NCI-H345 treated with DMSO at 0.1 percent for 48 hours (cell line): Measurements from ENCODE around the gene CCDC148.
"Not testable (repeated sequence)": the region's sequence is repeated elsewhere in the genome, so short reads cannot be mapped to it uniquely, and the experiment has no call there.

Experiments used
- DNase-seq: peaks from one replicate; lab custom pipeline; 2025; ENCODE audit not compliant: unreplicated experiment; lab: John Stamatoyannopoulos, UW

Gene CCDC148

GRCh38 chr2:158484892-158485556 is 28.5 kb upstream of the CCDC148 start:
- DNase-seq: no peak

DNA sequence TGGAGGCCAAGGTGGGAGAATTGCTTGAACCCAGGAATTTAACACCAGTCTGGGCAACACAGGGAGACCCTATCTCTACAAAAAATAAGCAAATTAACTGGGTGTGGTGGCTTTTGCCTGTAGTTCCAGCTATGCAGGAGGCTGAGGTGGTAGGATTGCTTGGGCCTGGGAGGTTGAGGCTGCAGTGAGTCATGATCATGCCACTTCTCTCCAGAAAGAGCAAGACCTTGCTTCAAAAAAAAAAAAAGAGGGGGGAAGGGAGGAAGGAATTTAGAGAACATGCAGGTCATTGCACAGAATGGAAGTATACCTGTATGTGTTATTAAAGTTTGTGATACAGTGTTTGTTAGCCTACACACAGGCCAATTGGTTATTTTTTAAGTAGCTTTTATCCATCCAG is 26.0 kb upstream of the CCDC148 start:
- DNase-seq: no peak

DNA sequence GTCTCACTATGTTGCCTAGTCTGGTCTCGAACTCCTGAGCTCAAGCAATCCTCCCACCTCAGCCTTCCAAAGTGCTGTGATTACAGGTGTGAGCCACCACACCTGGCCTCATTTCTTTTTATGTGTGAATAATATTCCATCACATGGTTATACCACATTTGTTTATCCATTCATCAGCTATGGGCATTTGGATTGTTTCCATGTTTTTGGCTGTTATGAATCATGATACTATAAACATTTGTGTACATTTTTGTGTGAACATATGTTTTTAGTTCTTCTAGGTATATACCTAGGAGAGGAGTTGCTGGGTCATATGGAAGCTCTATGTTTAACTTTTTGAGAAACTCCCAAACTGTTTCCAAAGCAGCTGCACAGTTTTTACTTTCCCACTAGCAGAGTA is 24.6 kb upstream of the CCDC148 start:
- no peak for DNase-seq

DNA sequence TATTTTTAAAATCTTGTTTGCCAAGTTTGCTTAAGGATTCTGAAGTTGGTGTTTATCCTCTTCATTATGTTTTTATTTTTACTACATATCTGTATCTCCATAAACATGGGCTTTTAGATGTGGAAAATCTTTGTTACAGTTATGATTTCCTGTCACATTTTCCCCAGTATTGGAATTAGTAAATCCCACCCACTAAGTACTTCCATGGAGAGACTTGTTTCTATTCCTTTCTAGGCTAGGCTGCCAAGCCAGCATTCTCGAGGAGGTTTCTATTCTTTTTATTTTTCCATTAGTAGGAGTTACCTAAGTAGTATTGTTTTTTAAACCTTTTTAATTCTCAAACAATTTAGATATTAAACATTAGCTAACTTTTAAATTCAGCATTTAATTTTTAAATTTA is 22.3 kb upstream of the CCDC148 start:
- no peak for DNase-seq

DNA sequence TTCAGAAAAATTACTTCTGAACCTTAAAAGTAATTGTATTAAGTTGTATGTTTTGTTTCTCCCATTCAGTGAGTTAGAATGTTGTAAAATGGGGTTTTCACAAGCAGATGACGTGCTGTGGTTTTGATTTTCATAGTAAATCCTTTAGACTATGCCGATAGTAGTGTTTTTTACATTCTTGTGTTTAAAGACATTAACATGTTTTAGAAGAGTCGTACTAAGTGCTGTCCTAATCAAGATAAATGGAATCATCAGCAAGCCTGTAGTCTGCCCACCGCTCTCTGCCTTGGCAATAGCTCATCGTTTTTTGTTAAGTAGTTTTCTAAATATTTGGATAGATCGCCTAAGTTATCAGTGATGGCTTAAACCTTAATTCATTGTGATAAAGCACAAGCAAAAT is 21.7 kb upstream of the CCDC148 start:
- no peak for DNase-seq

DNA sequence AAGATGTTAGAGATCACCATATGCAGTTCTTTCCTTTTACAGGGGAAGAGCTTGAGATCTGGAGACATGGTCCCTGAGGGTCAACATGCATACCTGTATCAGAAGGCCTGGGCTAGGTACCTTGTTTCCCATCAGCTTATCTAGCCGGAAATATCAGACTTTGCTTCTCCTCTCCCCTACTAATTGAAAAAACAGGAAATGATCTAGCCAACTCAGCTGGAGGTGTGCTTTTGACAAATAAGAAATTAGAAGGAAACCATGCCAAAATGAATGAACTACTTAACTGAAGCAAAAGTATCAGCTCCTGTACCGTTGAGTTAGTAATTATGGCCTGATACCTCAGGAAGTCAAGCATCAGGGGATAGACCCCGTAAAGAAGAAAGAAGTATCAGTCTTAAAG is 20.6 kb upstream of the CCDC148 start:
- DNase-seq: no peak

GRCh38 chr2:158474526-158475011 is 18.0 kb upstream of the CCDC148 start:
- DNase-seq: not testable (repeated sequence)

- DNase-seq: no peak
Measured at GRCh38 chr2:158473719-158474392, 17.3 kb upstream of the CCDC148 start.

DNA sequence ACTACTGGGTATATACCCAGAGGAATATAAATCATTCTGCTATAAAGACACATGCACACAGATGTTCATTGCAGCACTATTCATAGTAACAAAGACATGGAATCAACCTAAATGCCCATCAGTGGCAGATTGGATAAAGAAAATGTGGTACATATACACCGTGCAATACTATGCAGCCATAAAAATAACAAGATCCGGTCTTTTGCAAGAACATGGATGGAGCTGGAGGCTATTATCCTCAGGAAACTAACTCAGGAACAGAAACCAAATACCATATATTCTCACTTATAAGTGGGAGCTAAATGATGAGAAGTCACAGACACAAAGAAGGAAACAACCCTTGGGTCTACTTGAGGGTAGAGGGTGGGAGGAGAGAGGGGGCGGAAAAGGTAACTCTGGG is 16.7 kb upstream of the CCDC148 start:
- not testable (repeated sequence) for DNase-seq

- DNase-seq: not testable (repeated sequence)
Measured at GRCh38 chr2:158472829-158473228, 16.3 kb upstream of the CCDC148 start.

GRCh38 chr2:158467248-158467647 is 10.7 kb upstream of the CCDC148 start:
- no peak for DNase-seq

GRCh38 chr2:158464426-158465281 is 8.1 kb upstream of the CCDC148 start:
- DNase-seq: peak; percentile 23

GRCh38 chr2:158463496-158464095 is 7.0 kb upstream of the CCDC148 start:
- DNase-seq: no peak

DNA sequence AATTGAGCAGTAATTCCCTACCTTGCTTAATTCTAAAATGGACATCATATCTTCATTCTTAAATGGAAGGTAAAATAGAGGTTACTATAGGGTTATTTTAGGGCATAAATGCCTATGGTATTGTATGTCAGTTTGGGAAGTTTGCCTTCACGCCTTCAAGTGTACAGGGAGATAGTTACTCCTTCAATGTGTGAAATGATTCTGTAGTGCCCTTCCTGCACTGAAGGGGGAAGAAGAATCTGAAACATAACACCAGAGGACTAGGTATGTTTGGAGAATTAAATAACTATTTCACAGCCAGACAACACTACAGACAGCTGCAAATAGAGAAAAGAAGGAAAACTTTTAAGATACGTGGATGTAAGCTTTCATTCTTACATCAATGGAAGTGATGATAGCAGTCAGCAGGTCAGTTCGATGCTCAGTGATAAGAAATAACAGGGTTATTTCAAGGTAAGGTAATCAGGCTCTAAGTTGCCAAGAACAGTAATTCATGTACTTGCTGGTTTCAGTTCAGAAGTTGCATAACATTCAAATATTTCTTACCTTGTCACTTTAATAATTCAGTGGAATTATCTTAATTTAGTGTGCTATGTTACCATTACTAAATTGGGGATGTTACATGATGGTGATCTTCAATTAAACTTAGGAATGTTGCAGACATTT is 4.2 kb upstream of the CCDC148 start:
- DNase-seq: no peak

- no peak for DNase-seq
Measured at GRCh38 chr2:158459161-158460003, 2.8 kb upstream of the CCDC148 start.

DNA sequence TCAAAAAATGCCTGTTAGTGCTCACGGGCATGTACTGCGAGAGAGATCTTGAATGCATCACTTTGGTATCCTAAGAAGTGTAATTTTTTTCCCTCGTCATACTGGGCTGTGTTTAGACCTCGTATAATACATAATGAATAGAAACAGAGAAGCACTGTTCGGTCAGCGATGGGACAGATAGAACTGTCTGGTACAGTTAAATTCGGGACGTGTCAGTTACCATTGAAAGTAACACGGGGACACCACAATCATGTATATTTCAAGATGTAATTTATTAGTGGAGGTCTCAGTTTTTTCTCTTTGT is 2.0 kb upstream of the CCDC148 start:
- DNase-seq: no peak

DNA sequence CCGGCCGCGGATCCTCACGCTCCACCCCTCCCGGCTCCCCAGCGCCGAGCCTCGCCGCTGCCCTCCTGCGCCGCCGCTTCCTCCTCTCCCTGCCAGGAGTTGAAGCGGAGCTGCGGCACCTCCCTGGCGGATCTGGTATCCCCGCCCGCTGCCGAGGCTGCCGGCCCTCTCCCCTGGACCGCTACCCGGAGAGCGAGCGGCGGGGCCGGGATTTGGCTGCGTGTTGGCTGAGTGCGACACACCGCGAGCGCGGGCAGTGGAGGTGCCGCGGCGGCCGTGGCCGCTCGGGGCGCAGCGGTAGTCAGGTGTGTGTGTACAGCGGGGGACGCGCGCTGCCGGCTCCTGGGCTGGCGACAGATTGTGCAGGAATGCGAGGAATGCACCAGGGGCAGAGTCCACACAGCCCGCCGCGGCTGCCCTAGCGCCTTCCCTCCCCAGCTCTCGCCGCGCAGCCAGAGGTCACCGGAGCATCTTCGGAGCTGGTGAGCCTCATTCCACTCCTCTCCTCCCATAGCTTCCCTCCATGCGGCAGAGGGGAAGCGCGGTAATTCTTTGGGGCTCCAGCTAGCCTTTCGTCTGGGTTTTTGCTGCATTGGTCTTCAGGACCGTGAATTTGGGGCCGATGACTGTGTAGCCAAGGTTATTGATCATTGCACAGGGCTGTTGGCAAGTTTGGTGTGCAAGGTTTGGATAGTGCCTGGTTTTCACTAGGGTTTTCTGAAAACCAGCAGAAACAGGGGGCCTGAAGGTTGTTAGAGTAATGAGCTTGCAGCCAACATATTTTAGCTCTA is 1.5 kb upstream of the CCDC148 start:
- no peak for DNase-seq

DNA sequence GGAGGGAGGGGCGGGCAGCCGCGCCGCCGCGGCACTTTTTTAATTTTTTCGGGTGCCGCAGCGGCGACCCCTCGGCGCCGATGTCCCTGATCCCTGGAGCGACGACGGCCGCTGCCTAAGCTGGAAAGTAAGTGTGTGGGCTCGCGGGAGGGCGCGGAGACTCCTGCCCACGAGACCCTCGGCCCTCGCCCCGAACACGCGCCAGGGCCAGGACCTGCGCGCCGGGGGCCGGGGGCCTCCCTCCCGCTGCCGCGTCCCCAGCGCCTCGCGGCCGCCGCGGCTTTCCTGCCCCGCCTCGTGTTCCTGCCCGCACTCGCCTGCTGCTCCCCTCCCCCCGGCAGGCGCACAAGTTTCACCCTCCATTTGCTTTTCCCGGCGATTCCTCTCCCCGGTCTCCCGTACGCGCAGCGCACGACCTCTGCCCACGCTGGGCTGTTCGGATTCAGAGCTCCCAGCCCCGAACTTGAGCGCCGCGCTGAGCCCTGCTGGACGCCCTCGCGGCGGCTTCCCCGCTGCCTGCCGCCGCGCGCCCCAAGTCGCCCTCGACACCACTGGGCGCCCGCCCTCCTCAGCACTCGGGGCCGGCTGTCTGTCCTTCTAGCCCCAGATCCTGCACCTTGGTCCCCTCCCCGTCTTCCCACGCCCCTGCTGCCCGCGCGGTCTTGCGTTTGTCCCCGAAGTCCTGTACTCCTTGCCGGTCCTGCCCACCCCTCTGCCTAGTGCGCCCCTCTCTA is 706 bp upstream of the CCDC148 start:
- peak; percentile 24 for DNase-seq

- no peak for DNase-seq
Measured at GRCh38 chr2:158443606-158444005, 12.9 kb downstream of the CCDC148 start.
